Measurements from ENCODE around the gene USP10.

Gene USP10

DNA sequence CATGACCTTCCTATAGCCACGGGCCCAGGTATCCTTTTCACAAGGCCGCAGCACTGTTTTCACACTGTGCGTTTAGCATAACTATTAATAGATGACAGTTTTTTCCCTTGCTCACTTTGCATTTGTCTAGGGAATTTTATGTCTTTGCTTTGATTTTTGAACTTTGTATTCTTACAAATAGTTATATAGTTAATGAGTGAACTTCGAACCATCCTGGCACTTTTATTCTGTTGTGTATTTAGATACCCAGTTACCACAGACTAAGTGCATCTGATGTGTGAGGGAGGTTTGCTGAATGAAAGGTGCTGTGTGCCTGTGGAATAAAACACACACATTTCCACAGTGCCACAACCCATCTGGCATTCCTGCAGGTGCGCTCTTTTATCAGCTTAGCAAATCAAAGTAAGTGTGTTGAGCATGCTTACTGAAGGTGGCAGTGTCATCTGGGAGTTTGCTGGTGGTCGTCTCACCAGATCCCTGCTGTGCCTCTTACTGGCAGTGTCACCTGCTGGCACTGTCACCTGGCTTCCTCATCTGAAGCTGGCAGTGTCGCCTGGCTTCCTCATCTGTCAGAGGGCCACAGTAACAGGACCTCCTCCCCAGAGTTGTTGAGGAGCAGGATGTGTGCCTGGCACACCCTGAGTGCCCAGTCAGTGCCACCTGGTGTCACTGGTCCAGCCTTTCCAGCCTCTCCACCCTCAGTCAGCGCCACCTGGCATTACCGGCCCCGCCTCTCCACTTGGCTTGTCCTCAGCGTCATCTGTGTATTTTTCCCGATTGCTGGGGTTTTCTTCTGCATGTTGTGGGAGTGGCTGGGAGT is 37.6 kb downstream of the USP10 start:
- no peak for TF ChIP-seq GATA3 (IDR thresholded peaks at IDR 0.05; ENCODE audit: low read depth, low read length)
- TF ChIP-seq GATA2 (IDR thresholded peaks at IDR 0.05; ENCODE audit: low read depth, low read length) = no peak

GRCh38 chr16:84738255-84739038 is 38.6 kb downstream of the USP10 start:
- no peak for TF ChIP-seq GATA2 (IDR thresholded peaks at IDR 0.05; ENCODE audit: low read depth, low read length)
- no peak for TF ChIP-seq GATA3 (IDR thresholded peaks at IDR 0.05; ENCODE audit: low read depth, low read length)

DNA sequence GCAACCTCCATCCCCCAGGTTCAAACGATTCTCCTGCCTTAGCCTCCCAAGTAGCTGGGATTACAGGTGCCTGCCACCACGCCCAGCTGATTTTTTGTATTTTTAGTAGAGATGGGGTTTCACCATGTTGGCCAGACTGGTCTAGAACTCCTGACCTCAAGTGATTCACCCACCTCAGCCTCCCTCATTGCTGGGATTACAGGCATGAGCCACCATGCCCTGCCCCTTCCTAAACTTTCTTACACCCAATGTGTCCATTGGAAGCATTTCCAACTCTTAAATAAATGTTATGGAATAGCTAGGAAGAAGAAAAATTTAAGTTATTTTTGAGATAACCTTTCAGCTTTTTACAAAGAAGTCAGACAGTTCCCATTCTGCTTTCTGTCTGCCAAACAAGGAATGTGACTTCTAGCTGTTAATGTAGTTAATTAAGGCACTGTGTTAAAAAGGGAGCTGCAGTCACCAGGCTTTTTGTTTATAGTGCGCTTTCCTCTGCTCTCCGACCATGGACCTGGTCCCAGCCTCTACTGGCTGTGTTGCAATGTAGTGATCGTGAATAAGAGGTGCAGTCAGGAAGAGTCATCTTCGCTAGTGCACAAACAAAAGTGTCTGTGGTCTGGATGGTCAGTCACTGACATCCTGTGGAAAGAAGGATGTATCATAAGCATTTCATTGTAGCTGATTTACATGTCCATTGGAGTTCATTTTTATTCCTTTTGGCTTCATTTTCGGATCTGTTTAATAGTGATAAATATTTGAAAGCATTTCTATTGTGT is 39.7 kb downstream of the USP10 start:
- no peak for TF ChIP-seq GATA3 (IDR thresholded peaks at IDR 0.05; ENCODE audit: low read depth, low read length)
- no peak for TF ChIP-seq GATA2 (IDR thresholded peaks at IDR 0.05; ENCODE audit: low read depth, low read length)

- no peak for TF ChIP-seq GATA3 (IDR thresholded peaks at IDR 0.05; ENCODE audit: low read depth, low read length)
- no peak for TF ChIP-seq GATA2 (IDR thresholded peaks at IDR 0.05; ENCODE audit: low read depth, low read length)
Measured at GRCh38 chr16:84740596-84741116, 40.9 kb downstream of the USP10 start.

DNA sequence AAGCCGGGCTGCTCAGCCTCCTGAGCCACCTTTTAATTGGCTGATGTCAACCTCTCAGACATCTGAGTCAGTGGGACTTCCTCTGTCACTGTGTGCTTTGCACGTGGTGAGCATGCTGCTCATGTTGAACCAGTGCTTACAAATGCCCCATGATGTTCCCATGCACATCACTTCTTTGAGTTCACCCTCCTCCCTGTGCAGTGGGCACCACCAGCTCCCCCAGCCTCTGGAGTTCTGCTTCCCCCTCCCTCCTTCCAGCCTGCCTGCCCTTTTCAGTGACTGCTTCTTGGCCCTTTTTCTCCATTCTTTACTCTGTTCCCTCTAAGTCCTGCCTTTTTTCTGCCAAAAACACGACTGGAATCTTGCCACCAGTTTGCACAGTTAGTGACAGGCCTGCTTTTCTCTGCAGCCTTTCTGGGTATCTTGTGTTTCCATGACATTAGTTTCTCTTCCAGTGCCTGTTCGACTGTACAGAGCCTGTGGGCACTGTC is 41.6 kb downstream of the USP10 start:
- TF ChIP-seq GATA2 (IDR thresholded peaks at IDR 0.05; ENCODE audit: low read depth, low read length) (no peak), GATA3 (IDR thresholded peaks at IDR 0.05; ENCODE audit: low read depth, low read length) (no peak)

DNA sequence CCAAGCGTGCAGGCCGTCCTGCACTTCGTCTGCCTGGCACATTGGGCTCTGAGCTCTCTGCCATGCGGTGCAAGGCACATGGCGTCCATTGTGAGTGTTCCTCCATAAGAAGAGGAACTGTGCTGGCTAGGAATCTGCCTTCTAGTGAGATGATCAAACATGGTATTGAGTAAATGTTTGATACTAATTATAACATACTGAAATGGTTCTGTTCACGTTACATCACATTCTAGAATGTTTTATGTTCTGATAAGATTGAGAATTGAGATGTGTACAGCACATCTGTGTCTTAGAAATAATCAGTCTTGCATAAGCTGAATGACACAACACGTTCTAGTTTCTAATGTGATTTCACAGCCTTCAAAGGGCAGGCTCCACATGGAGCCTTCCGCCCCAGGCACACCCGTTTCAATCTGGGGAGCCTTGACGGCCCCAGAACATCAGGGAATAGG is 42.9 kb downstream of the USP10 start:
- TF ChIP-seq GATA3 (IDR thresholded peaks at IDR 0.05; ENCODE audit: low read depth, low read length) = no peak
- no peak for TF ChIP-seq GATA2 (IDR thresholded peaks at IDR 0.05; ENCODE audit: low read depth, low read length)

- TF ChIP-seq GATA3 (IDR thresholded peaks at IDR 0.05; ENCODE audit: low read depth, low read length) (no peak), GATA2 (IDR thresholded peaks at IDR 0.05; ENCODE audit: low read depth, low read length) (no peak)
Measured at GRCh38 chr16:84746231-84746630, 46.4 kb downstream of the USP10 start.

- TF ChIP-seq GATA2 (IDR thresholded peaks at IDR 0.05; ENCODE audit: low read depth, low read length) (no peak), GATA3 (IDR thresholded peaks at IDR 0.05; ENCODE audit: low read depth, low read length) (no peak)
Measured at GRCh38 chr16:84746875-84747274, 47.1 kb downstream of the USP10 start.

GRCh38 chr16:84749072-84749471 is 49.3 kb downstream of the USP10 start:
- TF ChIP-seq GATA2 (IDR thresholded peaks at IDR 0.05; ENCODE audit: low read depth, low read length) (no peak), GATA3 (IDR thresholded peaks at IDR 0.05; ENCODE audit: low read depth, low read length) (no peak)

GRCh38 chr16:84749815-84750214 is 50.0 kb downstream of the USP10 start:
- no peak for TF ChIP-seq GATA3 (IDR thresholded peaks at IDR 0.05; ENCODE audit: low read depth, low read length)
- TF ChIP-seq GATA2 (IDR thresholded peaks at IDR 0.05; ENCODE audit: low read depth, low read length) = no peak

GRCh38 chr16:84750575-84750974 is 50.8 kb downstream of the USP10 start:
- no peak for TF ChIP-seq GATA3 (IDR thresholded peaks at IDR 0.05; ENCODE audit: low read depth, low read length)

GRCh38 chr16:84751241-84751640 is 51.4 kb downstream of the USP10 start:
- TF ChIP-seq GATA2 (IDR thresholded peaks at IDR 0.05; ENCODE audit: low read depth, low read length) (no peak), GATA3 (IDR thresholded peaks at IDR 0.05; ENCODE audit: low read depth, low read length) (no peak)

GRCh38 chr16:84751947-84752346 is 52.1 kb downstream of the USP10 start:
- no peak for TF ChIP-seq GATA2 (IDR thresholded peaks at IDR 0.05; ENCODE audit: low read depth, low read length)
- TF ChIP-seq GATA3 (IDR thresholded peaks at IDR 0.05; ENCODE audit: low read depth, low read length) = no peak

DNA sequence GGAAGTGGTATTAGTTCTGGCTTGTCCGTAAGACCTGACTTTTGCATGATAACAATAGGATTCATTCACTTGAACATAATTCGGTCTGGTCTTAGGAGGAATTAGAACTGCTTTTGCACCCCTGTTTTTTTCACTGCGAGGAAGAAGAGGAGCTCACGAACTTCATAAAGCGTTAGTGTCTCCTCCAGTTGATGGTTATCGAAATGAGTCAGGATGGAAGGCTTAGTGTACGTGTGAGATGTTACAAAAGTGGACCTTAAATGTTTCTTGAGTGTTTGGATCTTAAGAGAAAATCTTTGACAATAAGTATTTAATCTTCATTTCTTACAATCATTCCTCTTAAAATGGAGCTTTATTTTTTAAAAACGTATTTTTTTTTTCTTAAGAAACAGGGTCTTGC is 52.8 kb downstream of the USP10 start:
- TF ChIP-seq GATA2 (IDR thresholded peaks at IDR 0.05; ENCODE audit: low read depth, low read length) = no peak
- TF ChIP-seq GATA3 (IDR thresholded peaks at IDR 0.05; ENCODE audit: low read depth, low read length) = no peak
